ENCODE results near the gene CACNA2D1. TPM values are rescaled to one million over a fixed set of nuclear protein-coding genes. Genes with fewer than 3 reads are reported as not detected.

The CACNA2D1 gene
- total RNA-seq, 1 donor: 63.5 TPM

- H3K4me3 ChIP-seq (ENCODE audit: low read depth, low read length): no peak overlapping the region
- TF ChIP-seq CTCF (IDR thresholded peaks at IDR 0.05; ENCODE audit: insufficient read depth, low read depth, low read length): no peak
These were observed 158.5 kb downstream of the CACNA2D1 start for GRCh38 chr7:82284936-82285519.

GRCh38 chr7:82275342-82275741 lies 168.2 kb downstream of the CACNA2D1 start:
- H3K4me3 ChIP-seq (ENCODE audit: low read depth, low read length): no peak overlapping the region
- TF ChIP-seq CTCF (IDR thresholded peaks at IDR 0.05; ENCODE audit: insufficient read depth, low read depth, low read length): no peak
- DNase-seq (ENCODE audit: low read depth): no peak

More at GRCh38 chr7:82284936-82285519, 158.5 kb downstream of the CACNA2D1 start:
- no peak for DNase-seq (ENCODE audit: low read depth)

- DNase-seq (ENCODE audit: low read depth): no peak
- no peak for TF ChIP-seq CTCF (IDR thresholded peaks at IDR 0.05; ENCODE audit: insufficient read depth, low read depth, low read length)
- no peak overlapping the region for H3K4me3 ChIP-seq (ENCODE audit: low read depth, low read length)
These were observed 168.9 kb downstream of the CACNA2D1 start for GRCh38 chr7:82274681-82275080.

GRCh38 chr7:82273886-82274285 lies 169.7 kb downstream of the CACNA2D1 start:
- no peak for DNase-seq (ENCODE audit: low read depth)
- no peak overlapping the region for H3K4me3 ChIP-seq (ENCODE audit: low read depth, low read length)
- no peak for TF ChIP-seq CTCF (IDR thresholded peaks at IDR 0.05; ENCODE audit: insufficient read depth, low read depth, low read length)

DNA sequence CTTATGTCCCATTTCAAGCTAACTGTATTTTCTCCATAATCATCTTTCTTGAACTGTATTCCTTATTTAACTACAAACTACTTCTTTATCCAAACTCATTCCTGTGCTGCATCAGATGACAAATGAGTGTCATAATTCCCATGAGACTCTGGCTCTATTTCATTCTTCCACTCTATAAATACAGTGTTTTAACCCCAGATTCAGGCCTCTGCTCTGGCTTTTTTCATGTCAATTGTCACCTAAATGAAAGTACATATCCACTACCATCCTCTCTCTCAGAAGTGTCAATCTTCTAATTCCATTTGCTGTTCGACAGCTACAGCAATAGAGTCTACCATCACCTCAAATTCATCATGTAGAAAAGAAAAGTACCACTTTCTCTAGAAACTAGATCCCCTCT lies 172.7 kb downstream of the CACNA2D1 start:
- TF ChIP-seq CTCF (IDR thresholded peaks at IDR 0.05; ENCODE audit: insufficient read depth, low read depth, low read length): no peak

GRCh38 chr7:82268632-82269031 lies 174.9 kb downstream of the CACNA2D1 start:
- DNase-seq (ENCODE audit: low read depth): no peak
- TF ChIP-seq CTCF (IDR thresholded peaks at IDR 0.05; ENCODE audit: insufficient read depth, low read depth, low read length): no peak
- no peak overlapping the region for H3K4me3 ChIP-seq (ENCODE audit: low read depth, low read length)

More for the DNA sequence above, 172.7 kb downstream of the CACNA2D1 start:
- no peak for DNase-seq (ENCODE audit: low read depth)
- H3K4me3 ChIP-seq (ENCODE audit: low read depth, low read length): no peak overlapping the region

- TF ChIP-seq CTCF (IDR thresholded peaks at IDR 0.05; ENCODE audit: insufficient read depth, low read depth, low read length): no peak
- DNase-seq (ENCODE audit: low read depth): no peak
- no peak overlapping the region for H3K4me3 ChIP-seq (ENCODE audit: low read depth, low read length)
These were observed 177.5 kb downstream of the CACNA2D1 start for GRCh38 chr7:82266081-82266480.

Data from fibroblast of villous mesenchyme (primary cell).